ENCODE data around the gene SBF1.

DNA sequence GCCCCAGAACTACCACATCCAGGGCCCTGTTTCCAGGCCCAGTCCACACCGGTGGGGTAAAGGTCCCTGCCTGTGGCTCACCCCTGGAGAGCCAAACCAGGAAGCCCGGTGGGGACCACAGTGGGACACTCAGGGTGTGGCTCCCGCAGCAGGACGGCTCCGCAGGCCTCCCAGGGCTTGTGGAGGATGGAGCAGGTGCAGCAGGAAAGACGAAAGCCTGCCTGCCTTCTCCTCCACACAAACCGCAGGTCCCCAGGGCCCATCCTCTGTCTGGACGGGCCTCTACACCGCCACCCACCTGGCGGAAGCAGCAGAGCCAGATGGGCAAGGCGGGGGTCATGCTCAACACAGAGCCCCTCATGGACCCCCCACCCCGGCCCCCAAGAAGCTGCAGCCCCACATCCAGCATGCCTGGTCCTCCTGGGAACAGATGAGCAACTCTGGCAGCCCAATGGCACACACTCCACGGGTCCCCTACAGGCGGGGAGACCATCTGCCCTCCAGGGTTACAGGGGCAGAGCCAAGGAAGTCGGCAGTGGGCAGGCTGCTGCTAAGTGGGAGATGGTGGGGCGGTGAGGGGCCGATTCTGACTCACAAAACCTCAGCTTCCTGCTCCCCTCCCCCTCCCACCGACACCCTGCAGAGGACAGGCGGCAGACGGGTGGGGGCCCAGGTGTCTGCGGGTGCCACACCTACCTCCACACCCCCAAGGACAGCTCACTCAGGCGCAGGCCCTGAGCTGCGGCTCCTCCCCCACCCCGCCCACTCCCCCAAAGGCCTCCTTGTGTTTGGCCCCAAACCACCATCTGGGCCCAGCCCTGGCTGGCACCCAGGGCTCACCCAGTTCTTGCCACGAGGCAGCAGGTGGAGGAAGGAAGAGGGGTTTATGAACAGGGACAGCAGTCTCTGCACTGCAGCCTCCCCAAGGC lies 5.2 kb downstream of the SBF1 start:
- TF ChIP-seq, protein P1, sequence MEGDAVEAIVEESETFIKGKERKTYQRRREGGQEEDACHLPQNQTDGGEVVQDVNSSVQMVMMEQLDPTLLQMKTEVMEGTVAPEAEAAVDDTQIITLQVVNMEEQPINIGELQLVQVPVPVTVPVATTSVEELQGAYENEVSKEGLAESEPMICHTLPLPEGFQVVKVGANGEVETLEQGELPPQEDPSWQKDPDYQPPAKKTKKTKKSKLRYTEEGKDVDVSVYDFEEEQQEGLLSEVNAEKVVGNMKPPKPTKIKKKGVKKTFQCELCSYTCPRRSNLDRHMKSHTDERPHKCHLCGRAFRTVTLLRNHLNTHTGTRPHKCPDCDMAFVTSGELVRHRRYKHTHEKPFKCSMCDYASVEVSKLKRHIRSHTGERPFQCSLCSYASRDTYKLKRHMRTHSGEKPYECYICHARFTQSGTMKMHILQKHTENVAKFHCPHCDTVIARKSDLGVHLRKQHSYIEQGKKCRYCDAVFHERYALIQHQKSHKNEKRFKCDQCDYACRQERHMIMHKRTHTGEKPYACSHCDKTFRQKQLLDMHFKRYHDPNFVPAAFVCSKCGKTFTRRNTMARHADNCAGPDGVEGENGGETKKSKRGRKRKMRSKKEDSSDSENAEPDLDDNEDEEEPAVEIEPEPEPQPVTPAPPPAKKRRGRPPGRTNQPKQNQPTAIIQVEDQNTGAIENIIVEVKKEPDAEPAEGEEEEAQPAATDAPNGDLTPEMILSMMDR (conservative IDR thresholded peaks at IDR 0.05) = no peak
- TF ChIP-seq ZFX (IDR thresholded peaks at IDR 0.05) = no peak

Data from C4-2B (cell line).